ENCODE measurements around the gene XRCC2.

XRCC2 gene

GRCh38 chr7:152602962-152603361 lies 73.0 kb downstream of the XRCC2 start:
- Histone ChIP-seq H3K27me3 (ENCODE audit: insufficient read depth, low read length) (no peaks in the 10 kb centered on the region), H3K9ac (ENCODE audit: low read depth, low read length) (no peak overlapping the region), H3K9me3 (ENCODE audit: insufficient read depth, low read depth, low read length) (no peaks in the 10 kb centered on the region), H3K4me3 (ENCODE audit: low read length) (no peak overlapping the region), H3K36me3 (ENCODE audit: insufficient read depth, low read depth, low read length) (no peaks in the 10 kb centered on the region), H3K27ac (ENCODE audit: low read length) (no peak overlapping the region), H3K4me1 (ENCODE audit: insufficient read depth, low read length) (no peaks in the 10 kb centered on the region)

- no peaks in the 10 kb centered on the region for H3K4me1 ChIP-seq (ENCODE audit: insufficient read depth, low read length)
- H3K36me3 ChIP-seq (ENCODE audit: insufficient read depth, low read depth, low read length) = no peaks in the 10 kb centered on the region
- H3K4me3 ChIP-seq (ENCODE audit: low read length) = no peak overlapping the region
- no peak overlapping the region for H3K9ac ChIP-seq (ENCODE audit: low read depth, low read length)
- no peak overlapping the region for H3K27ac ChIP-seq (ENCODE audit: low read length)
- no peaks in the 10 kb centered on the region for H3K27me3 ChIP-seq (ENCODE audit: insufficient read depth, low read length)
- no peaks in the 10 kb centered on the region for H3K9me3 ChIP-seq (ENCODE audit: insufficient read depth, low read depth, low read length)
Measured at GRCh38 chr7:152601305-152601798, 74.6 kb downstream of the XRCC2 start.

GRCh38 chr7:152600266-152600665 lies 75.7 kb downstream of the XRCC2 start:
- H3K27me3 ChIP-seq (ENCODE audit: insufficient read depth, low read length) = no peaks in the 10 kb centered on the region

GRCh38 chr7:152597507-152597906 lies 78.4 kb downstream of the XRCC2 start:
- H3K27ac ChIP-seq (ENCODE audit: low read length) = no peak overlapping the region
- H3K4me1 ChIP-seq (ENCODE audit: insufficient read depth, low read length) = no peaks in the 10 kb centered on the region
- H3K27me3 ChIP-seq (ENCODE audit: insufficient read depth, low read length) = no peaks in the 10 kb centered on the region

More at GRCh38 chr7:152600266-152600665, 75.7 kb downstream of the XRCC2 start:
- Histone ChIP-seq H3K36me3 (ENCODE audit: insufficient read depth, low read depth, low read length) (no peaks in the 10 kb centered on the region), H3K4me1 (ENCODE audit: insufficient read depth, low read length) (no peaks in the 10 kb centered on the region), H3K27ac (ENCODE audit: low read length) (no peak overlapping the region), H3K9ac (ENCODE audit: low read depth, low read length) (no peak overlapping the region), H3K9me3 (ENCODE audit: insufficient read depth, low read depth, low read length) (no peaks in the 10 kb centered on the region), H3K4me3 (ENCODE audit: low read length) (no peak overlapping the region)

GRCh38 chr7:152596824-152597223 lies 79.1 kb downstream of the XRCC2 start:
- H3K27me3 ChIP-seq (ENCODE audit: insufficient read depth, low read length) = no peaks in the 10 kb centered on the region
- no peak overlapping the region for H3K9ac ChIP-seq (ENCODE audit: low read depth, low read length)

More at GRCh38 chr7:152597507-152597906, 78.4 kb downstream of the XRCC2 start:
- Histone ChIP-seq H3K36me3 (ENCODE audit: insufficient read depth, low read depth, low read length) (no peaks in the 10 kb centered on the region), H3K9me3 (ENCODE audit: insufficient read depth, low read depth, low read length) (no peaks in the 10 kb centered on the region), H3K4me3 (ENCODE audit: low read length) (no peak overlapping the region), H3K9ac (ENCODE audit: low read depth, low read length) (no peak overlapping the region)

More at GRCh38 chr7:152596824-152597223, 79.1 kb downstream of the XRCC2 start:
- Histone ChIP-seq H3K36me3 (ENCODE audit: insufficient read depth, low read depth, low read length) (no peaks in the 10 kb centered on the region), H3K4me1 (ENCODE audit: insufficient read depth, low read length) (no peaks in the 10 kb centered on the region), H3K27ac (ENCODE audit: low read length) (no peak overlapping the region), H3K4me3 (ENCODE audit: low read length) (no peak overlapping the region), H3K9me3 (ENCODE audit: insufficient read depth, low read depth, low read length) (no peaks in the 10 kb centered on the region)
